A673 (cell line): Measurements from ENCODE around the gene MLLT6. TPM values are rescaled to one million over a fixed set of nuclear protein-coding genes. Genes with fewer than 3 reads are reported as not detected.

ENCODE experiments used
- BruUV-seq: library from RNA; stranded (reverse); fragments of 400-500 nt; replicated peaks from 2 replicates; lab custom pipeline; 2021; lab: Mats Ljungman, UMichigan
- CTCF ChIA-PET: fragments of 300-600 bp; sonication (Branson Sonifier 250); formaldehyde crosslinking; loops from one replicate; lab custom pipeline; 2022; ENCODE audit warnings: antibody characterized with exemption; lab: Charles Lee
- POLR2A ChIA-PET: fragments of 300-600 bp; sonication (Branson Sonifier 250); formaldehyde crosslinking; loops from one replicate; lab custom pipeline; 2022; ENCODE audit warnings: antibody characterized with exemption; ENCODE audit not compliant: low non-redundant PET; lab: Charles Lee
- DNase-seq: peaks from one replicate; pipeline ENCODE4 v3.0.0-alpha.2; 2015; ENCODE audit warnings: low spot score
- H3K27ac ChIP-seq: fragments of 200-600 bp; sonication (generic); 2 replicates; pipeline ENCODE4 v1.5.1; 2016; ENCODE audit warnings: mixed run types, low read depth, mild to moderate bottlenecking, mixed read lengths, antibody characterized with exemption, low read length; ENCODE audit not compliant: poor library complexity, severe bottlenecking
- H3K27me3 ChIP-seq: fragments of 200-600 bp; sonication (generic); replicated peaks from 2 replicates; pipeline ENCODE4 v1.6.1; 2017; ENCODE audit warnings: mixed run types, low read depth, mild to moderate bottlenecking, mixed read lengths, antibody characterized with exemption, low read length; ENCODE audit not compliant: insufficient read depth, poor library complexity
- H3K36me3 ChIP-seq: fragments of 200-600 bp; sonication (generic); 2 replicates; pipeline ENCODE4 v1.6.1; 2016; ENCODE audit warnings: mixed run types, mild to moderate bottlenecking, mixed read lengths, antibody characterized with exemption, low read length; ENCODE audit not compliant: insufficient read depth, poor library complexity, severe bottlenecking
- H3K4me1 ChIP-seq: fragments of 200-600 bp; sonication (generic); 2 replicates; pipeline ENCODE4 v1.6.1; 2017; ENCODE audit warnings: mixed run types, mild to moderate bottlenecking, mixed read lengths, antibody characterized with exemption, low read length; ENCODE audit not compliant: insufficient read depth, poor library complexity, severe bottlenecking
- H3K4me3 ChIP-seq: fragments of 200-600 bp; sonication (generic); 2 replicates; pipeline ENCODE4 v1.5.1; 2016; ENCODE audit warnings: low read depth, mixed run types, mild to moderate bottlenecking, mixed read lengths, low read length; ENCODE audit not compliant: poor library complexity, severe bottlenecking
- H3K9me3 ChIP-seq: fragments of 200-600 bp; sonication (generic); 2 replicates; pipeline ENCODE4 v1.6.1; 2016; ENCODE audit warnings: mixed run types, low read depth, mild to moderate bottlenecking, mixed read lengths, antibody characterized with exemption, low read length; ENCODE audit not compliant: poor library complexity, severe bottlenecking
- CTCF ChIP-seq: fragments of 300-800, 200-600 bp; sonication (generic); conservative IDR thresholded peaks from 2 replicates; pipeline ENCODE4 v1.5.1; 2017; ENCODE audit warnings: low read depth, mild to moderate bottlenecking, antibody characterized with exemption, low read length, moderate library complexity, mixed read lengths
- EZH2 ChIP-seq: fragments of 200-600 bp; sonication (generic); IDR thresholded peaks from 2 replicates; pipeline ENCODE4 v1.6.1; 2017; ENCODE audit warnings: borderline replicate concordance, low read depth, mild to moderate bottlenecking, mixed read lengths, antibody characterized with exemption, low read length; ENCODE audit not compliant: poor library complexity, severe bottlenecking
- intact Hi-C: fragments of 100-400 bp; cut with micrococcal nuclease; formaldehyde crosslinking; loops from one replicate; pipeline ENCODE4 v1.10.0; 2022; ENCODE audit not compliant: unreplicated experiment
- total RNA-seq: library from RNA; stranded (reverse); gene quantifications from 2 replicates; pipeline ENCODE4 v1.2.3, GENCODE V29; 2021

Gene MLLT6
- total RNA-seq, 1 experiment from 2014 or later = 41.4 TPM

- TF ChIP-seq EZH2 (no peak), CTCF (no peak)
- TSS peak; percentile 26 for BruUV-seq
- no peaks in the 10 kb centered on the region for H3K9me3 ChIP-seq
- no peak for DNase-seq
- H3K27ac ChIP-seq = no peak overlapping the region
- H3K4me1 ChIP-seq = no peaks in the 10 kb centered on the region
- ChIA-PET POLR2A (no interaction called here), CTCF (no interaction called here)
- intact Hi-C loops = no loop called here
- peaks cover 7% of the 10 kb centered on the region for H3K36me3 ChIP-seq
- H3K4me3 ChIP-seq = no peak overlapping the region
- H3K27me3 ChIP-seq = no peaks in the 10 kb centered on the region
Observed at GRCh38 chr17:38707678-38708351, 2.7 kb downstream of the MLLT6 start.

GRCh38 chr17:38709104-38709820 is 4.2 kb downstream of the MLLT6 start:
- Histone ChIP-seq H3K27ac (no peak overlapping the region), H3K4me3 (no peak overlapping the region), H3K36me3 (peaks cover 8% of the 10 kb centered on the region), H3K9me3 (no peaks in the 10 kb centered on the region), H3K4me1 (no peaks in the 10 kb centered on the region), H3K27me3 (no peaks in the 10 kb centered on the region)
- intact Hi-C loops = no loop called here
- TF ChIP-seq CTCF (no peak), EZH2 (no peak)
- DNase-seq = no peak
- BruUV-seq = no TSS peak
- ChIA-PET POLR2A (no interaction called here), CTCF (no interaction called here)

GRCh38 chr17:38709864-38710603 is 5.0 kb downstream of the MLLT6 start:
- DNase-seq = no peak
- POLR2A ChIA-PET = no interaction called here
- Histone ChIP-seq H3K36me3 (peaks cover 11% of the 10 kb centered on the region), H3K27ac (no peak overlapping the region), H3K4me1 (no peaks in the 10 kb centered on the region), H3K27me3 (no peaks in the 10 kb centered on the region), H3K4me3 (no peak overlapping the region), H3K9me3 (no peaks in the 10 kb centered on the region)
- BruUV-seq = no TSS peak
- TF ChIP-seq EZH2 = no peak
- TF ChIP-seq CTCF = no peak
- CTCF ChIA-PET = no interaction called here
- intact Hi-C loops = no loop called here
